GM12892 (cell line): ENCODE data around the gene RTKN2.

Source experiments
- DNase-seq: peaks from one replicate; pipeline ENCODE4 v3.0.0; 2011; ENCODE audit not compliant: insufficient read length
- FAIRE-seq: peaks from 2 replicates; lab custom pipeline; 2011; peaks lifted over from hg19 to GRCh38; lab: Jason Lieb, UNC
- POLR2A ChIP-seq: IDR thresholded peaks from 2 replicates; pipeline ENCODE4 v1.6.1; 2011; ENCODE audit warnings: low read depth, low read length, control low read depth
- POLR2AphosphoS5 ChIP-seq: IDR thresholded peaks from 2 replicates; pipeline ENCODE4 v1.6.1; 2011; ENCODE audit warnings: low read depth, low read length, control low read depth
- TAF1 ChIP-seq: IDR thresholded peaks from 2 replicates; pipeline ENCODE4 v1.6.1; 2011; ENCODE audit warnings: low read depth, mild to moderate bottlenecking, control low read depth, low read length, borderline replicate concordance

RTKN2 gene

DNA sequence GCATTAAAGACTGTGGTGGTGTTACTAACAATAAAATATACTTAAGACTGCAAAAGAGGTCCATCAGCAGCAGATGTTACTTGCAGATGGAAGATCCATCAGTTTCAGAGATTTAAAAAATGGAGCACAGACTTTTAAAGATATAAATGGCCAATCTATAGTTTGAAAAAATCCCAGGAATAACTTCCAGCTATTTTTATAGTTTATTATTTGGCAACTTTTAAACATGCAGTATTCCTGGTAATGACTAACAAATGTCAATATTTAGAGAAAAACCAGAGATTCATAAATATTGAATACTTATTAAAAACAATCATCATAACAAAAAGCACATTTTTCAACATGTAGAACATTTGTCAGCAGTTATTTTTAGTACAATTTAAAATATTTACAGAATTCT is 30.7 kb downstream of the RTKN2 start:
- FAIRE-seq = no peak
- no peak for DNase-seq
- TF ChIP-seq POLR2AphosphoS5 = no peak

DNA sequence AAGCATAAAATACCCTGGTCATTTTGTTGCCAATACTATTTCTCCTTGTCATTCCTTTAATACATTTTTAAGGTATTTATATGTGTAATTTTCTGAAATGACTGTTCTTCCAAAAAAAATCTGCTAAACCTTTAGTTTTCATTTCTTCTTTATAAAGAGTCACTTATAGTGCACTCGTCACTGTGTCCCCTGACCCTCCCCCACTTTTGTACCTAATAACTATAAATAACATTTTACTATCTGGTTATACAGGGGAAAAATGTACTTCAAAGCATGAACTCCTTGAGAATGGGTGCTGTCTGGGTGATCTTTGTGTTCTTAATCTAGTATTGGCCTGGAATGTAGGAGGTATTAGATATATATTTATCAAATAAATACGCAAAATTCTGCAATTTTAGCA is 31.1 kb downstream of the RTKN2 start:
- DNase-seq = no peak
- no peak for TF ChIP-seq POLR2AphosphoS5
- TF ChIP-seq POLR2A = no peak
- TF ChIP-seq TAF1 = no peak
- no peak for FAIRE-seq

- TF ChIP-seq POLR2AphosphoS5 (no peak), TAF1 (no peak), POLR2A (no peak)
Observed at GRCh38 chr10:62234077-62234605, 34.5 kb downstream of the RTKN2 start.

GRCh38 chr10:62233356-62234076 is 35.1 kb downstream of the RTKN2 start:
- TF ChIP-seq POLR2A (no peak), TAF1 (no peak), POLR2AphosphoS5 (no peak)
- DNase-seq = no peak
- no peak for FAIRE-seq

More at GRCh38 chr10:62234077-62234605, 34.5 kb downstream of the RTKN2 start:
- DNase-seq (no peak), FAIRE-seq (peak; percentile 38)

DNA sequence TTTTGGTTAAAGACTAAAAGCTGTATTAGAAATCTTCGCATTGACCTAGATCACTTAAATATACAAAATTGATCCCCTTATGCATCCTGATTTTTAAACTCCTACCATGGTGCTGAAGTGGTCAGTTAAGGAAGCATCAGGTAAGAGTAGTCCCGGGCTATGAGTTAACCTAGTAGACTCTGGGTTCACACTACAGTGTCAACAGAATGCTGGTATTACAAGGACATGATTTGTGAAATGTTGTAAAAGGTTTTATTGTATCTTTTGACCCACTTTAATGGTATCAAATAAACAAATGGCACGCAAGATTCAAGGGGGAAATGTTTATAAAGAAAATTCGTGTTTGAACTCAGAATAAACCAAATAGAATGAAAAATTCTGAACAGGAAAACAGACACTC is 36.8 kb downstream of the RTKN2 start:
- no peak for TF ChIP-seq POLR2AphosphoS5
- no peak for TF ChIP-seq TAF1
- TF ChIP-seq POLR2A = no peak
- no peak for FAIRE-seq

GRCh38 chr10:62231371-62231770 is 37.3 kb downstream of the RTKN2 start:
- FAIRE-seq = no peak
- no peak for DNase-seq
- no peak for TF ChIP-seq POLR2A
- no peak for TF ChIP-seq POLR2AphosphoS5
- TF ChIP-seq TAF1 = no peak

More for the DNA sequence above, 36.8 kb downstream of the RTKN2 start:
- no peak for DNase-seq

GRCh38 chr10:62230344-62231121 is 38.1 kb downstream of the RTKN2 start:
- DNase-seq (no peak), FAIRE-seq (no peak)
- TF ChIP-seq TAF1 = no peak
- TF ChIP-seq POLR2AphosphoS5 = no peak
- no peak for TF ChIP-seq POLR2A

GRCh38 chr10:62225362-62225761 is 43.3 kb downstream of the RTKN2 start:
- FAIRE-seq (no peak), DNase-seq (no peak)
- TF ChIP-seq TAF1 (no peak), POLR2A (no peak), POLR2AphosphoS5 (no peak)

GRCh38 chr10:62224606-62225005 is 44.0 kb downstream of the RTKN2 start:
- FAIRE-seq (no peak), DNase-seq (no peak)
- TF ChIP-seq POLR2A = no peak
- TF ChIP-seq TAF1 = no peak
- TF ChIP-seq POLR2AphosphoS5 = no peak

- FAIRE-seq = no peak
- TF ChIP-seq POLR2AphosphoS5 = no peak
- TF ChIP-seq POLR2A = no peak
- TF ChIP-seq TAF1 = no peak
Observed at GRCh38 chr10:62217683-62218082, 51.0 kb downstream of the RTKN2 start.

DNA sequence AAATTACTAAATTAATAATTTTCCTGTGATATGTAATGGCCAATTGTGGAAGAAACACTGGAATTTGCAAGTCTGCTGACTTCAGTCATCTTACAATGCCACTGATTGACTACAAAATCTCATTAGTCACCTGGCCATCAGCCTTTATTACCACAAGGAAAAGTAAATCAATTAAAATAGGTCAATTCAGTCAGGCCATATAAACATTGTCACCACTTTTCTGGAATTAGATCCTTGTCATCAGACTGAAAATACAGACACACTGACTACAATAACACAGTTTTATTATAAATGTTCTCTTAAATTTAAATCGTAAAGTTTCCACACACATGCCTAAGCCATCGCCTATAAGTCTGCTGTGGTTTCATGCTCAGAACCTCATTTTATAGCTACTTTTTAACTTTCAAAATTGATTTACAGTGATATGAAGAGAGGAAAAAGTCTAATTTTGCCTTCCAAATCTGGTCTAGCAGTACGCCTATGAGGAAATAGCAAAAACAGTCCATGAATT is 54.2 kb downstream of the RTKN2 start:
- FAIRE-seq = no peak
- TF ChIP-seq POLR2AphosphoS5 = no peak
- no peak for TF ChIP-seq POLR2A
- TF ChIP-seq TAF1 = no peak
- DNase-seq = no peak

More at GRCh38 chr10:62217683-62218082, 51.0 kb downstream of the RTKN2 start:
- DNase-seq = no peak
